NCI-H748 treated with DMSO at 0.1 percent for 48 hours (cell line): ENCODE results near the gene MED29.

Source experiments
- DNase-seq: peaks from one replicate; lab custom pipeline; 2025; lab: John Stamatoyannopoulos, UW

Gene MED29

DNA sequence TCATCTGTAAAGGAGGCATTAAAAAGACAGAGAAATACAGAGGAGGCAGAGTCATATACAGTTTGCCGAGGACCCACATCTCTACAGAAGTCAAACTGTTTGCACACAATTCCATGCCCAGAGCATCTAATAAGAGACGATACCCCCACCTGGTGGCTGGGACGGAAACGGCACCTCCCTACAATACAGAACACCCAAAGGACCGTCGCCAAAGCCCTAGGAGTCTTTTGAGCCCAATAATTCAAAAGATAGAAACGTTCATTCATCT is 20.6 kb downstream of the MED29 start:
- DNase-seq: peak; percentile 99

DNA sequence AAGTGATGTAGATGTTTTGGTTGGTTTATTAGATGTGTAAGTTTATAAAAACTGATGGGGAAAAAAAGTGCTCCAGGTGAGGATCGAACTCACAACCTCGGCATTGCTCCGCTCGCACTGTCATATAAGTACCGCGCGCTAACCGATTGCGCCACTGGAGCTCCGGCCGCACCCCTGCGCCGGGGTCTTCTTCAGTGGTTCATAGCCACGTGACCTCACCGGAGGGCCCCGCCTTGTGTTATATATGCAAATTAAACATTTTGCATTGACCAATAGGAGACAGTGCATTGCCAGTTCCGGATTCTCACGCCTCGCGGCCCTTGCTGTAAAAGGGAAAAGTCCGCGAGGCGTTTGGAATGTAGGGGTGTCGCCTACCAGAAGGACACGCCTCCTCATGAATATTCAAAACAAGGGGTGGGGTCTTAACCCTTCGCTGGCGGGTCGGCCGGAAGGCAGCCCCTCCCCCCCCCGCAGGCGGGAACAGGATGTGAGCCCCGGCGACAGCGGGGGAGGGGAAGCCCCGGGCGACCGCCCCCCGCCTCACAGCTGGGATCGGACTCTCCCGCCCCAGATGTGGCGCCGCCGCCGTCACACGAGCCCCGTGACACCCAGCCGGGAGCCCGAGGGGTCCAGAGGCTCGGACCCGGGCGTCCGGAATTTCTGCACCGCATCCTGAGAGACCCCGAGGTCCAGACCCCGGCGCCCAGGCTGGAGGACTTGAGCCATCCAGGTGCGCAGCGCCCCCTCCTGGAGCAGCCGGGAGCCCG is 21.1 kb downstream of the MED29 start, which contains the start of gene PLEKHG2:
Gene PLEKHG2 (plus strand): TSS at position 570 of the 767 bp plus-strand sequence. CDS start 1,418 bp downstream, outside the sequence.
- peak; percentile 99 for DNase-seq

DNA sequence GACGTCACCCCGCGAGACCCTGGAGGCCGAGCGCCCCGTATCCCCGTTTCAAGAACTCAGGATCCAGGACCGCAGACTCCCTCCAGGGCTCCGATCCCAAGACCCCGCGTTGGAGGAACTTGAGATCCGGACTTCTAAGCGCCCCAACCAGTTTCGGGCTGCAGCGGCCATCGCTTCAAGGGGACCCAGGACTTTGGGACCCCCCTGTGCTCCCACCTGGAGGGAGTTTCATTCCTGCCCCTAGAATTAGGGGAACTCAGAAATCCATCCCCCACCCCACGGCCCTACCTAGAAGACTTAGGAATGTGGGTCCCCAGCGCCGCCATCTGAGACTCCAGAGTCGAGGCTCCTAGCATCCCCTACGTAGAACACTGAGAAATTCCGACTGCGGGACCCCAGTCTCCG is 21.7 kb downstream of the MED29 start:
- DNase-seq: no peak

DNA sequence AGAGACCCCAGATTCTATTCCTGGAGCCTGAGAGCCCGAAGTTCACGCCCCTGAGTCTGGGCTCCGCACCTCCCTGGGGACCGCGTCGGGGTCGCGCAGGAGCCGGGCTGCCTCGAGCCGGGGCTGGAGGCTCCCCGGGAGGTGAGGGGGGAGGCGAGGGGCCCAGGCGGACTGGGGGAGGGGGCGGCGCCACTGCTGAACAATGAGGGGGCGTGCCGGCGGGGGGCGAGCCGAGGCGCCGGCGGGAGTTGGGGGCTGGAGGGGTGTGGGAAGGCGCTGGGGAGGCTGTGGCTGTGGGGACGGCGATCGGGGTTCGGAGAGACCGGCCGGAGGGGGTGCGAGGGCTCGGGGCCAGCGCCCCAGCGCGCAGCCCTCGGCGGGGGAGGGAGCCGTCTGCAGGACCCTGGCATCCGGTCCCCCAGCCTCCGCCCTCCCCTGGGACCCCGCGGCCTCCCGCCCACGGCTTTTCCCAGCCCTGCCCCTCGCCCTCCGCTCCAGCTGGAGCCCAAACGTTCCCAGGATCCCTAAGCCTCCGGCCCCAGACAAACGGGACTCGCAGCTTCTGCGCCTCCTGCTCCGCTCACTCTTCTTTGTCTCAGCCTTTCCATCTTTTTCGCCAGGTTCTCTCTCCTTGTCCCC is 22.2 kb downstream of the MED29 start:
- DNase-seq: peak; percentile 15

DNA sequence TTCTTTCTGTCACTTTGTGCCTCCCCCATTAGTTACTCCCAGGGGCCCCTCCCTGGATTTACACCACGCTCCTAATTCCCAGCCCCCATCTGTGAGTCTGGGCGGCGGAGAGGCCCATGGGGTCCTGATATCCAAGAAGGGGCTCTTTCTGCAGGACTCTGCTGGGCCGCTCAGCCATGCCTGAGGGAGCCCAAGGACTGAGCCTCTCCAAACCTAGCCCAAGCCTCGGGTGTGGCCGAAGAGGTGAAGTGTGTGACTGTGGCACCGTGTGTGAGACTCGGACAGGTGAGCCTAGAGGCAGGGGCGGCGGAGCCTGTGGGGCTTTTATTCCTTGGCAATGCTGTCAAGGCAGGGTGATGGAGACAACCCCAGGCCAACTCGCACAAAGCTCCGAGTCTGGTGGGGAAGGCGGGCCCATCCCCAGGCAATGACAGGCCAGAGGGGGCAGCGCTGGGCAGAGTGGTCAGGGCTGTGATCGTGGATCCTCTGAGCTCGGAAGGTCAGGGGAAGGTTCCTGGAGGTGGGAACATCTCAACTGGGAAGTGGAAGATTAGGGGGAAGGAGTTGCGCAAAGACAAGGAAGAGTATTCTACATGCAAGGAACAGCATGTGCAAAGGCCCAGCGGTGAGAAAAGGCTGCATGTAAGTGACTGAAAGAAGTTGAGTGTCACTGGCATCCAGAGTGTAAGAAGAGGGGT is 22.9 kb downstream of the MED29 start:
- no peak for DNase-seq

DNA sequence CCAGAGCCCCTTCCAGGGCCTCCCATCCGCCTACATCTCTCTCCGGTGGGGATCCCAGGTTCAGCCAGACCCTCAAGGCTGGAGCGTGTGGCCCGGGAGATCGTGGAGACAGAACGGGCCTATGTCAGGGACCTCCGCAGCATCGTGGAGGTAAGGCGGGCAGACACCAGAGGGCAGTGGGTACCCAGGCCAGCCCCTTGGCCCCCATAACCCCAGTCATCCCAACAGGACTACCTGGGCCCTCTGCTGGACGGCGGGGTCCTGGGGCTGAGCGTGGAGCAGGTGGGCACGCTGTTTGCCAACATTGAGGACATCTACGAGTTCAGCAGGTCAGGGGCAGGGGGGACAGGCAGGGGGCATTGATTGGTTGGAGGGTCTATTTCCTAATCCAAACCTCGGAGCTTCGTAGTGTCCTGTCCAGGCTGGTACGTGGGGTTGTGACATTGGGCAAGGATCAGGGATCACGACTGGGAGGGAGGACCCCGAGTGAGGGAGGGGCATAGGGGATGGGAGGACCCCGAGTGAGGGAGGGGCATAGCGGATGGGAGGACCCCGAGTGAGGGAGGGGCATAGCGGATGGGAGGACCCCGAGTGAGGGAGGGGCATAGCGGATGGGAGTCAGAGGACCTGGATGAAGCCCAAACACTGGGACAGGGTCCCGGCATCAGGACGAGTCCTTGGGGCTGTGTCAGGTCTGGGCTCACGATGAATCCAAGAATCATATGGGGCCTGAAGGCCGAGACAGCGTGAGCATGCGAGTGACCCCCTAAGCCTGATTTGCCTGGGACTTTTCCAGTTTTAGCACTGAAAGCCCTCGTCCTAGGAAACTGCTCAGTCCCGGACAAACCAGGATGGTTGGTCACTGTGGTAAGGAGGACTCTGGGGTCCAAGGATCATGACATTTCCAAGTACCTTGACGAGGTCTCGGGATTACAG is 24.2 kb downstream of the MED29 start:
- no peak for DNase-seq

DNA sequence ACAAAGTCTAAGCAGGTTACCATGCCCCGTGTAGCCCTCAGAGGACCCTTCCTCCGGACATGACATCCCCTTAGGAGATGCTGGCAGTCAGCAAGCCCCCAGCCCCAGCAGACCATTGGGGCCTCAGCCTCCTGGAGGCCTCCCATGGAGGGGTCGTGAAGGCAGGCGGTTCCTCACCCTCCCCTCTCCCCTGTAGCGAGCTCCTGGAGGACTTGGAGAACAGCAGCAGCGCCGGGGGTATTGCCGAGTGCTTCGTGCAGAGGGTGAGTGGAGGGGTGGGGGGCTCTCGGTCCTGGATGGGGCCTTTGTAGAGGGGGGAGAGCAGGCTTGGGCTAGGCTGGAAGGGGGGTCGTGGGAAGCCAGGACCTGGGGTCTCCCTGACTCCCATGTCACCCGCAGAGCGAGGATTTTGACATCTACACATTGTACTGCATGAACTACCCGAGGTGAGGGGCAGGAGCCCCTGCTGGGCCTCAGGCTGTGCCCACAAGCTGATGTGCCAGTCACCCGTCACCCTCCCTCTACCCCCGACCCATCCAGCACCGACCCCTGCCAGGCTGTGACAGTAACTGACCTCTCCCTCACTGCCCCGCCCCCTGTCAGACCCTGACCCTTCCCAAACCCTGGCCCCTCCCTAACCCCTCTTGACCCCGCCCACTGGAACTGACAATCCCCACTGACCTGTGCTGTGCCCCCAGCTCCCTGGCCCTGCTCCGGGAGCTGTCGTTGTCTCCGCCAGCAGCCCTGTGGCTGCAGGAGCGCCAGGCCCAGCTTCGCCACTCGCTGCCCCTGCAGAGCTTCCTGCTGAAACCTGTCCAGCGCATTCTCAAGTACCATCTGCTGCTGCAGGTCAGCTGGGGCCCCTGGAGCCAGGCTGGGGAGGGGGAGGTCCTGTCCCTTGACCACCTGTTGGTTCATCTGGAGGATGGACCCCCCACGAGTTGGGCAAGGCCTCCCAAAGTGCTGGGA is 25.3 kb downstream of the MED29 start:
- DNase-seq: no peak

DNA sequence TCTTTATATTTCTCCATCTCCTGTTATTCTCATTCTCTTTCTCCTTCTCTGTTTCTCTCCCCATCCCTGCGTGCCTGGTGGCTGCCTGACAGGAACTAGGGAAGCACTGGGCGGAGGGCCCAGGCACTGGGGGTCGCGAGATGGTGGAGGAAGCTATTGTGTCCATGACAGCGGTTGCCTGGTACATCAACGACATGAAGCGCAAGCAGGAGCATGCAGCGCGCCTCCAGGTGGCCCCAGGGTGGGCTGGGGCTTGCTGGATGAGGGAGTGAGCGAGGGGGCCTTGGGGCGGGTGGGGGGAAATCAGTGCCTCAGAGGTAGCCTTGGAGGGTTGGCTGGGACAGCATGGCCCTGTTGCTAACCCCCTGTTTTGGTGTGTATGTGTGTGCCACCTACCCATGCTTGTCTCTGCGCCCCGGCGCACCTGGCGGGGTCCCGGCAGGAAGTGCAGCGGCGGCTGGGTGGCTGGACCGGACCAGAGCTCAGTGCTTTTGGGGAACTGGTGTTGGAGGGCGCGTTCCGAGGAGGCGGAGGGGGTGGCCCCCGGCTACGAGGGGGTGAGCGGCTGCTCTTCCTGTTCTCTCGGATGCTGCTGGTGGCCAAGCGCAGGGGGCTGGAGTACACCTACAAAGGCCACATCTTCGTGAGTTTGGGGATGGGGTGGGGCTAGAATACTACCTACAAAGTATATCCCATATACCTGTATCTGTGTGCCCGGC is 26.4 kb downstream of the MED29 start:
- no peak for DNase-seq

DNA sequence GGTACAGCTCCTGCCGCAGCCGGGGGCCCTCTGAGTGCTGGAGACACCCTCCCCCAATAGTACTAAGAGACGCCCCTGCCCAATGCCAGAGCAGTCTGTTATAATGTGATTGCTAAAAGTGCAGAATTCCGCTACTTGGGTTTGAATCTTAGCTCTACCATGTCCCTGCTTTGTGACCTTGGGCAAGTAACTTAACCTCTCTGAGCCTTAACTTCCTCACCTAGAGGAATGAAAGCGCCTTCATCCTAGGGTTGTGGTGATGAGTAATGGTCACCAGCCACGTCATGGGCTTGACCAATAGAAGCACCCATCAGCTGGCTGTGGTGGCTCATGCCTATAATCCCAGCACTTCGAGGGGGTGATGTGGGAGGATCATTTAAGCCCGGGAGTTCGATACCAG is 27.8 kb downstream of the MED29 start:
- no peak for DNase-seq

DNA sequence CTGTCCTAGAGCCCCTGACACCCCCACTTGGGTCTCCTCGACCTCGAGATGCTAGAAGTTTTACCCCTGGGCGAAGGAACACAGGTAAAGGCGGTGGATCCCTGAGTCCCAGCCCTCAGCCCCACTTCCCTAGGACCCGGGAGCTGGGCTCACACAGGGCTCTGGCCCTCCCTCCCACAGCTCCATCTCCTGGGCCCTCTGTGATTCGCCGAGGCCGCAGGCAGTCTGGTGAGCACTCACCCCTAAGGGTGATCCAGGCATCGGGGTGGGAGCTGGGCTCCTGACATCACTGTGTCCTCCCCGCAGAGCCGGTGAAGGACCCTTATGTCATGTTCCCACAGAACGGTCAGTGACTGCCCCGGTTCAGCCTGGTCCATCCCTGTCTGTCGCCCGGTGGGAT is 29.6 kb downstream of the MED29 start:
- no peak for DNase-seq

DNA sequence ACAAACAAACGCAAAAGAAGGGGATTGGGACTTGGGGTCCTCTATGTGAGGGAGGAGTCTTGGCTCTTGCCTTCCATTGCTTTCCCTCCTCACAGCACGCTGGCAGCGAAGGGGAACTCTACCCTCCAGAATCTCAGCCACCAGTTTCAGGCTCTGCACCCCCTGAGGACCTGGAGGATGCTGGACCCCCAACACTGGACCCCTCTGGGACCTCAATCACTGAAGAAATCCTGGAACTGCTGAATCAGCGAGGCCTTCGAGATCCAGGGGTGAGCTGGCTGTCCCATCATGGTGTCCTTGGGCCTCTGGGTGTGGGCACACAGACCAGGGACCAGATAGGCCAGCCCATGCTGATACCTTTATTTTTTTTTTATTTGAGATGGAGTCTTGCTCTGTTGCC is 30.8 kb downstream of the MED29 start:
- DNase-seq: no peak

DNA sequence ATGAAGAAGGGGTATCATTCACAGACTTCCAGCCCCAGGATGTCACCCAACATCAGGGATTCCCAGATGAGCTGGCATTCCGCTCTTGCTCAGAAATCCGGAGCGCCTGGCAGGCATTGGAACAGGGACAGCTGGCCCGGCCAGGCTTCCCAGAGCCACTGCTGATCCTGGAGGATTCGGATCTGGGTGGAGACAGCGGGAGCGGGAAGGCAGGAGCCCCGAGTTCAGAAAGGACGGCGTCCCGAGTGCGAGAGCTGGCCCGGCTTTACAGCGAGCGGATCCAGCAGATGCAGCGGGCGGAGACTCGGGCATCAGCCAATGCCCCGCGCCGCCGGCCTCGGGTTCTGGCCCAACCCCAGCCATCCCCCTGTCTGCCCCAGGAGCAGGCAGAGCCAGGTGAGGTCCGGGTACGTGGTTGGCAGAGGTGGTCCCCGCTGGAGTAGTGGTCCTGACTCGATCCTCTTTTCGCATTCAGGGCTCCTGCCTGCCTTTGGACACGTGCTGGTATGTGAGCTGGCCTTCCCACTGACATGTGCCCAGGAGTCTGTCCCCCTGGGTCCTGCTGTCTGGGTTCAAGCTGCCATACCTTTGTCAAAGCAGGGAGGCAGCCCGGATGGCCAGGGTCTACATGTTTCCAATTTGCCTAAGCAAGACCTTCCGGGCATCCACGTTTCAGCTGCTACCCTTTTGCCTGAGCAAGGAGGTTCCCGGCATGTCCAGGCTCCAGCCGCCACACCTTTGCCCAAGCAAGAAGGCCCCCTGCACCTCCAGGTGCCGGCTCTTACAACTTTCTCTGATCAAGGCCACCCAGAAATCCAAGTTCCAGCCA is 32.3 kb downstream of the MED29 start:
- no peak for DNase-seq

DNA sequence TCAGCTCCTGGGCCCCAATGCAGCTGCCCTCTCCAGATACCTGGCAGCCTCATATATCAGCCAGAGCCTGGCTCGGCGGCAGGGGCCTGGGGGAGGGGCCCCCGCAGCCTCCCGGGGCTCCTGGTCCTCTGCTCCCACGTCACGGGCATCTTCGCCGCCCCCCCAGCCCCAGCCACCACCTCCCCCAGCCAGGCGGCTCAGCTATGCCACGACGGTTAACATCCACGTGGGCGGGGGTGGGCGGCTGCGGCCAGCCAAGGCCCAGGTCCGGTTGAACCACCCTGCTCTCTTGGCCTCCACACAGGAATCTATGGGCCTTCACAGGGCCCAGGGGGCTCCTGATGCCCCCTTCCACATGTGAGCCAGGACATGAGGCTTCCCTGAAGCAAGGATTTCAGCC is 33.8 kb downstream of the MED29 start:
- DNase-seq: no peak

DNA sequence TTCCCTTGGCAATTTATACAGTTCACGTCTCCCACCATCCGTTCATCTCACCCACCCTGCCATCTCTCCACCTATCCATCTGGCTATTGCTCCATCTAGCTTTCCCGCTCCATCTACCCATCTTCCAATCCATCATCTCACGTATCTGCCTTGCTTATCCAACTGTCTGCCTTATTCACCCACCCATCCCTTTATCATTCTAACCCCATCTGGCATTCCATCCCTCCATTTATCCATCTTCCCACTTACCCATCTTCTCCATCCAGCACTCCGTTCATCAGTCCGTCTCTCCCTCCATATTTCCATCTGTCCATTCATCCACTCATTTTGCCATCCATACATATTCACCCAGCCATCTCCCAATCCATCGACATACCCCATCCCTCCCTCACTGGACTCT is 34.6 kb downstream of the MED29 start:
- DNase-seq: no peak

DNA sequence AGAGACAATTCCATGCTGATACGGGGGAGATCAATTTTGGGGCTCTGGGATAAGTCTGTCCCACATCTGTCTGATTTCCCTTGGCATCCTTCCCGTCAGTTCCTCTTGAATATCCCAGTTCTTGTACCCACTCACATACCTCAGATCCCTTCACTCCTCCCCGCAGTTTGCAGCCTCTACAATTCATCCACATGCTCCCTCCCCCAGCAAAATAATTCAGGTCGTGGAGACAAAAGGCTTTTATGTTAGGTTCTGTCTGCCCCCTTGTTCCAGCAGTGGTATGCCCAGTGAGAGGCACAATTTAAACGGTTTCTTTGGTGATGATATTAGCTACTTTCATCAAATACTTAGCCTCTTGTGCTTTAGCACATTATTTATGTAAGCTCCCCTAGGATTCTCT is 35.0 kb downstream of the MED29 start:
- DNase-seq: no peak

DNA sequence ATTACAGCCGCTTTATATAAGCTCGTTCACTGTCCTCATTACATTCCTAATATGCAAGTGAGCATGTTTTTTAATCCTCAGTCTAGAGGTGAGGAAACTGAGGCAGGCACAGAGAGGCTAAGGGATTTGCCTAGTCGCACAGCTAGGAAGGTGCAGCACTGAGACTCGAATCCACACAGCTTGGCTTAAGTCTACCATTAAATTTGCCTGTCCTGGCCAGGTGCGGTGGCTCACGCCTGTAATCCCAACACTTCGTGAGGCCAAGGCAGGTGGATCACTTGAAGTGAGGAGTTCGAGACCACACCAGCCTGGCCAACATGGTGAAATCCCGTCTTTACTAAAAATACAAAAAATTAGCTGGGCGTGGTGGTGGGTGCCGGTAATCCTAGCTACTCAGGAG is 36.5 kb downstream of the MED29 start:
- DNase-seq: no peak

DNA sequence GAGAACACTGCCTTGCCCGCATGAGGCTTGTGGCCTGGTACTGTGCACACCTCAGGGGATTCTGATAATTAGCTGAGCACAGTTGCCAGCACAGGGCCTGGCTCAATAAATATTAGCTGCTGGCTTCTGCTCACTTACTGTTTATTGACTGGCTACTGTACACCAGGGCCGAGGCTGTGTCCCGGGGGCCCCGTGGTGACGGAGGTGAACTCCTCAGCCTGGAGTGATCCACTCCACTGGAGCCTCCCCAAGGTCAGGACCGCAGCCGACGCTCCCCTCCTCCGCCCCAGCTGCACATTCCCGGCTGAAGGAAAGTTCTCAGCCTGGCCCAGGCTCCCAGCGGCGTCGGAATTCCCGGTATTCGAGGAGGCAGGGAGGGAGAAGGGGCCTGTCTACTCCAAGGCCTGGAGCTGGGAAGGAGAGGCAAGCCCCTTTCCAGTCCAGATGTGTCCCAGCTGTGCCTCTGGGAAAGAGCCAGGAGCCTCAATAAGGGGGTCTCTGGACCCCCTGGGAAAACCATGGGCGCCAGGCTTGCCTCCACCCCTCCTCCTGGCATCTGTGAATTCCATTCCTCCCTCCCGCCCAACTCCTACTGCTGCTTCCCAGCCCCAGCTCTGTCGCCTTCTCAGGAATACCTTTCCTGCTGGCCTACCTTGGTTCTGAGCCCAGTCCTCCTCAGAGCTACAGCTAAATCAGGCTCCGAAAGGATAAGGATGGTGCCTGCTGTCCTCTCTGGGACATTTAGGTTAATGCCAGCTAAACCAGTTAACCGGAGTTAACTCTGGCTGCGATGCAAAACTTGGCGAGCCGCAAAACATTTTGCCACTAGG is 37.3 kb downstream of the MED29 start:
- DNase-seq: no peak
